ENCODE data around the gene WDR77.

The WDR77 gene

GRCh38 chr1:111402083-111402482 lies 47.0 kb downstream of the WDR77 start:
- DNase-seq, result no peak
- no peaks in the 10 kb centered on the region for H3K36me3 ChIP-seq (ENCODE audit: control insufficient read depth in 4 of 4, insufficient read depth in 4 of 4, low read length in 3 of 4)
- H3K27me3 ChIP-seq (replicated peaks in 2 of 5; ENCODE audit: control insufficient read depth in 4 of 5, insufficient read depth in 5 of 5, low read length in 4 of 5), result no peaks in the 10 kb centered on the region
- ChIA-PET CTCF (interaction anchor here (0.9 to 4.2 kb wide), 10 partner anchors 15 to 371 kb away, joined by 3 to 33 read pairs (median 8); partner anchors contain the start of genes CHI3L2 and OVGP1), POLR2A (no interaction called here)
- H3K27ac ChIP-seq (ENCODE audit: insufficient read depth in 1 of 2, low read depth in 1 of 2, low read length in 2 of 2, poor library complexity in 1 of 2, severe bottlenecking in 2 of 2), result no peak overlapping the region
- WGBS (ENCODE audit: insufficient coverage), result 80% methylated on average over 1 of the region's 5 CpGs
- no peaks in the 10 kb centered on the region for H3K9me3 ChIP-seq (ENCODE audit: control extremely low read depth in 1 of 5, control insufficient read depth in 4 of 5, insufficient read depth in 2 of 5, low read depth in 1 of 5, low read length in 4 of 5)
- no peak overlapping the region for H3K4me3 ChIP-seq (ENCODE audit: control insufficient read depth in 1 of 7, extremely low read depth in 1 of 7, insufficient read depth in 4 of 7, low read depth in 2 of 7, low read length in 6 of 7)
- peaks cover 2 to 8% (median 6%) of the 10 kb centered on the region in 4 experiments for H3K4me1 ChIP-seq (ENCODE audit: control extremely low read depth in 1 of 4, control insufficient read depth in 4 of 4, insufficient read depth in 4 of 4, low read length in 3 of 4)

- H3K4me3 ChIP-seq (ENCODE audit: control insufficient read depth in 1 of 7, extremely low read depth in 1 of 7, insufficient read depth in 4 of 7, low read depth in 2 of 7, low read length in 6 of 7), result no peak overlapping the region
- CTCF ChIA-PET, result interaction anchor here (0.6 to 4.2 kb wide), 30 partner anchors 10 to 370 kb away, joined by 3 to 33 read pairs (median 4); partner anchors contain the start of genes CHI3L2 and OVGP1
- POLR2A ChIA-PET, result interaction anchor here (0.6 to 0.7 kb wide), 2 partner anchors 66 to 1972 kb away, joined by 3 read pairs; no protein-coding TSS in a partner anchor
- H3K9me3 ChIP-seq (ENCODE audit: control extremely low read depth in 1 of 5, control insufficient read depth in 4 of 5, insufficient read depth in 2 of 5, low read depth in 1 of 5, low read length in 4 of 5), result no peaks in the 10 kb centered on the region
- no peaks in the 10 kb centered on the region for H3K27me3 ChIP-seq (replicated peaks in 2 of 5; ENCODE audit: control insufficient read depth in 4 of 5, insufficient read depth in 5 of 5, low read length in 4 of 5)
- no peaks in the 10 kb centered on the region for H3K36me3 ChIP-seq (ENCODE audit: control insufficient read depth in 4 of 4, insufficient read depth in 4 of 4, low read length in 3 of 4)
- H3K27ac ChIP-seq (ENCODE audit: insufficient read depth in 1 of 2, low read depth in 1 of 2, low read length in 2 of 2, poor library complexity in 1 of 2, severe bottlenecking in 2 of 2), result no peak overlapping the region
- 31% methylated on average over 4 of the region's 9 CpGs for WGBS (ENCODE audit: insufficient coverage)
- DNase-seq, result peak; percentile 39 to 60 (median 43)
- no peaks in the 10 kb centered on the region for H3K4me1 ChIP-seq (ENCODE audit: control extremely low read depth in 1 of 4, control insufficient read depth in 4 of 4, insufficient read depth in 4 of 4, low read length in 3 of 4)
Measured at GRCh38 chr1:111399792-111400610, 49.1 kb downstream of the WDR77 start.

GRCh38 chr1:111392460-111392945 lies 56.6 kb downstream of the WDR77 start:
- POLR2A ChIA-PET, result no interaction called here
- no peak overlapping the region for H3K27ac ChIP-seq (ENCODE audit: insufficient read depth in 1 of 2, low read depth in 1 of 2, low read length in 2 of 2, poor library complexity in 1 of 2, severe bottlenecking in 2 of 2)
- no CpG with 5 or more reads among the region's 1 CpG for whole genome bisulfite sequencing (ENCODE audit: insufficient coverage)
- H3K4me1 ChIP-seq (ENCODE audit: control extremely low read depth in 1 of 4, control insufficient read depth in 4 of 4, insufficient read depth in 4 of 4, low read length in 3 of 4), result no peaks in the 10 kb centered on the region
- H3K27me3 ChIP-seq (replicated peaks in 2 of 5; ENCODE audit: control insufficient read depth in 4 of 5, insufficient read depth in 5 of 5, low read length in 4 of 5), result peaks cover 0 to 2% (median 0%) of the 10 kb centered on the region in 5 experiments
- DNase-seq, result peak in 2 of 3 donors; percentile 15 to 24
- CTCF ChIA-PET, result no interaction called here
- H3K36me3 ChIP-seq (ENCODE audit: control insufficient read depth in 4 of 4, insufficient read depth in 4 of 4, low read length in 3 of 4), result no peaks in the 10 kb centered on the region
- H3K9me3 ChIP-seq (ENCODE audit: control extremely low read depth in 1 of 5, control insufficient read depth in 4 of 5, insufficient read depth in 2 of 5, low read depth in 1 of 5, low read length in 4 of 5), result no peaks in the 10 kb centered on the region
- H3K4me3 ChIP-seq (ENCODE audit: control insufficient read depth in 1 of 7, extremely low read depth in 1 of 7, insufficient read depth in 4 of 7, low read depth in 2 of 7, low read length in 6 of 7), result no peak overlapping the region

GRCh38 chr1:111392042-111392441 lies 57.0 kb downstream of the WDR77 start:
- Histone ChIP-seq H3K4me1 (ENCODE audit: control extremely low read depth in 1 of 4, control insufficient read depth in 4 of 4, insufficient read depth in 4 of 4, low read length in 3 of 4) (no peaks in the 10 kb centered on the region), H3K4me3 (ENCODE audit: control insufficient read depth in 1 of 7, extremely low read depth in 1 of 7, insufficient read depth in 4 of 7, low read depth in 2 of 7, low read length in 6 of 7) (no peak overlapping the region), H3K9me3 (ENCODE audit: control extremely low read depth in 1 of 5, control insufficient read depth in 4 of 5, insufficient read depth in 2 of 5, low read depth in 1 of 5, low read length in 4 of 5) (no peaks in the 10 kb centered on the region), H3K27ac (ENCODE audit: insufficient read depth in 1 of 2, low read depth in 1 of 2, low read length in 2 of 2, poor library complexity in 1 of 2, severe bottlenecking in 2 of 2) (no peak overlapping the region), H3K27me3 (replicated peaks in 2 of 5; ENCODE audit: control insufficient read depth in 4 of 5, insufficient read depth in 5 of 5, low read length in 4 of 5) (peaks cover 0 to 3% (median 0%) of the 10 kb centered on the region in 5 experiments), H3K36me3 (ENCODE audit: control insufficient read depth in 4 of 4, insufficient read depth in 4 of 4, low read length in 3 of 4) (no peaks in the 10 kb centered on the region)
- WGBS (ENCODE audit: insufficient coverage), result no CpG with 5 or more reads among the region's 1 CpG
- ChIA-PET CTCF (no interaction called here), POLR2A (no interaction called here)
- no peak for DNase-seq
